ENCODE results near the gene RABGEF1. TPM values are rescaled to one million over a fixed set of nuclear protein-coding genes. Genes with fewer than 3 reads are reported as not detected.
"Not testable (repeated sequence)": the region's sequence is repeated elsewhere in the genome, so short reads cannot be mapped to it uniquely, and the experiment has no call there.

Gene RABGEF1
- total and polyA plus RNA-seq, 2 experiments from 2014 or later = 14.7 to 17.5 TPM

GRCh38 chr7:66841898-66842297 lies 101.4 kb downstream of the RABGEF1 start (continued):
- TF ChIP-seq ETS1 (IDR thresholded peaks at IDR 0.05) = no peak
- no peak for TF ChIP-seq REST (IDR thresholded peaks at IDR 0.05; ENCODE audit: unreplicated experiment)
- TF ChIP-seq ZNF114 (CRISPR knock-in tag; IDR thresholded peaks at IDR 0.05) = no peak
- no peak for TF ChIP-seq ZNF331 (CRISPR knock-in tag; IDR thresholded peaks at IDR 0.05; ENCODE audit: low read depth)

- not testable (repeated sequence) for H2AFZ ChIP-seq; DNase-seq (ENCODE audit: low spot score); H3K36me3 ChIP-seq (ENCODE audit: insufficient read depth); H3K36me3 Mint-ChIP-seq (ENCODE audit: low read depth); H3K27ac ChIP-seq (ENCODE audit: low read depth); H3K27me3 ChIP-seq (ENCODE audit: insufficient read depth); H3K79me2 ChIP-seq (replicated peaks; ENCODE audit: insufficient read depth); H3K9me2 ChIP-seq (ENCODE audit: insufficient read depth); ATAC-seq; H4K20me1 ChIP-seq (replicated peaks; ENCODE audit: insufficient read depth); H3K27ac Mint-ChIP-seq; H3F3A ChIP-seq (replicated peaks; ENCODE audit: low read depth); H3K9me3 Mint-ChIP-seq
- Mint-ChIP-seq H3K4me3 (peak overlapping the region; percentile 97), H3K27me3 (ENCODE audit: insufficient read depth, low read depth, poor library complexity) (peaks cover 16% of the 10 kb centered on the region), H3K4me1 (peaks cover 34% of the 10 kb centered on the region)
- Histone ChIP-seq H3K4me1 (ENCODE audit: insufficient read depth) (peaks cover 25% of the 10 kb centered on the region), H3K4me2 (peak overlapping the region; percentile 99), H3K4me3 (peak overlapping the region; percentile 72)
These were observed 103.0 kb downstream of the RABGEF1 start for GRCh38 chr7:66843492-66843891.

GRCh38 chr7:66844552-66845378 lies 104.2 kb downstream of the RABGEF1 start:
- H2AFZ ChIP-seq = no peak overlapping the region; the same call in 1 of the 2 replicates
- no peaks in the 10 kb centered on the region for H3K9me2 ChIP-seq (ENCODE audit: insufficient read depth)
- Mint-ChIP-seq H3K4me1 (peaks cover 35% of the 10 kb centered on the region), H3K27ac (peak overlapping the region; percentile 100), H3K36me3 (ENCODE audit: low read depth) (no peaks in the 10 kb centered on the region), H3K9me3 (peaks cover 3% of the 10 kb centered on the region; the same call in 1 of the 3 replicates), H3K27me3 (ENCODE audit: insufficient read depth, low read depth, poor library complexity) (peaks cover 16% of the 10 kb centered on the region), H3K4me3 (peak overlapping the region; percentile 97)
- peaks cover 26% of the 10 kb centered on the region for H3K4me1 ChIP-seq (ENCODE audit: insufficient read depth)
- peak overlapping the region; percentile 99 for H3K27ac ChIP-seq (ENCODE audit: low read depth)
- ATAC-seq = peak; percentile 79
- peaks cover 8% of the 10 kb centered on the region; the same call in 1 of the 2 replicates for H3K79me2 ChIP-seq (replicated peaks; ENCODE audit: insufficient read depth)
- H4K20me1 ChIP-seq (replicated peaks; ENCODE audit: insufficient read depth) = no peaks in the 10 kb centered on the region
- peak overlapping the region; percentile 72 for H3K4me3 ChIP-seq
- H3K27me3 ChIP-seq (ENCODE audit: insufficient read depth) = no peaks in the 10 kb centered on the region
- peaks cover 5% of the 10 kb centered on the region; the same call in 1 of the 2 replicates for H3F3A ChIP-seq (replicated peaks; ENCODE audit: low read depth)
- peak; percentile 97 for DNase-seq (ENCODE audit: low spot score)
- peak overlapping the region; percentile 99 for H3K4me2 ChIP-seq
- no peaks in the 10 kb centered on the region for H3K36me3 ChIP-seq (ENCODE audit: insufficient read depth)
- peak; percentile 100 for TF ChIP-seq CREB1 (CRISPR knock-in tag; IDR thresholded peaks at IDR 0.05; ENCODE audit: low read depth)
- TF ChIP-seq ZNF114 (CRISPR knock-in tag; IDR thresholded peaks at IDR 0.05) = no peak
- TF ChIP-seq STAT1 (IDR thresholded peaks at IDR 0.05; ENCODE audit: unreplicated experiment) = no peak
- TF ChIP-seq POLR2AphosphoS5 (IDR thresholded peaks at IDR 0.05; ENCODE audit: low read depth) = peak; percentile 98
- peak; percentile 66 for TF ChIP-seq ETS1 (IDR thresholded peaks at IDR 0.05)
- TF ChIP-seq EZH2phosphoT487 (IDR thresholded peaks at IDR 0.05; ENCODE audit: unreplicated experiment) = no peak
